Activated CD4-positive, alpha-beta T cell treated with anti-CD3 and anti-CD28 coated beads, Interleukin-2, Interleukin-4, amounts not matched to agents 100 ng/mL and 50 ng/mL, durations not matched to agents 16 hours and 8 hours (primary cell): ENCODE results near the gene ADRA1B.

Experiments used
- DNase-seq: peaks from one replicate; pipeline ENCODE4 v3.0.0-alpha.2; 2020; ENCODE audit warnings: low spot score

The ADRA1B gene

GRCh38 chr5:160018945-160019625 is 102.8 kb downstream of the ADRA1B start:
- no peak for DNase-seq

- no peak for DNase-seq
Observed at GRCh38 chr5:160020266-160020770, 104.0 kb downstream of the ADRA1B start.

- DNase-seq = no peak
Observed at GRCh38 chr5:160020964-160021363, 104.7 kb downstream of the ADRA1B start.

GRCh38 chr5:160021831-160022446 is 105.7 kb downstream of the ADRA1B start:
- peak; percentile 71 for DNase-seq
